ENCODE measurements around the gene NCAPG.

The NCAPG gene

GRCh38 chr4:17812801-17813200 lies 2.0 kb downstream of the NCAPG start (continued):
- TF ChIP-seq TSHZ2 (CRISPR knock-in tag; IDR thresholded peaks at IDR 0.05) (no peak), PATZ1 (CRISPR knock-in tag; IDR thresholded peaks at IDR 0.05; ENCODE audit: borderline replicate concordance) (no peak), TCF4 (CRISPR knock-in tag; IDR thresholded peaks at IDR 0.05; ENCODE audit: borderline replicate concordance) (no peak)

GRCh38 chr4:17814140-17814539 lies 3.4 kb downstream of the NCAPG start:
- no peak for ATAC-seq

GRCh38 chr4:17816142-17816541 lies 5.4 kb downstream of the NCAPG start:
- TF ChIP-seq RARB (CRISPR knock-in tag; IDR thresholded peaks at IDR 0.05) (no peak), CSRNP3 (CRISPR knock-in tag; IDR thresholded peaks at IDR 0.05) (no peak), PATZ1 (CRISPR knock-in tag; IDR thresholded peaks at IDR 0.05; ENCODE audit: borderline replicate concordance) (no peak), TCF4 (CRISPR knock-in tag; IDR thresholded peaks at IDR 0.05; ENCODE audit: borderline replicate concordance) (no peak), POU6F1 (CRISPR knock-in tag; IDR thresholded peaks at IDR 0.05; ENCODE audit: borderline replicate concordance, low read depth) (no peak), ZNF8 (CRISPR knock-in tag; IDR thresholded peaks at IDR 0.05) (no peak), ZNF70 (CRISPR knock-in tag; IDR thresholded peaks at IDR 0.05) (no peak), SNAI2 (CRISPR knock-in tag; IDR thresholded peaks at IDR 0.05) (no peak), PPARA (CRISPR knock-in tag; IDR thresholded peaks at IDR 0.05; ENCODE audit: borderline replicate concordance) (no peak), ISL1 (CRISPR knock-in tag; IDR thresholded peaks at IDR 0.05) (no peak), ZC3H10 (CRISPR knock-in tag; IDR thresholded peaks at IDR 0.05) (no peak), TSHZ2 (CRISPR knock-in tag; IDR thresholded peaks at IDR 0.05) (no peak), TOX (CRISPR knock-in tag; IDR thresholded peaks at IDR 0.05; ENCODE audit: borderline replicate concordance) (no peak), BACH2 (CRISPR knock-in tag; IDR thresholded peaks at IDR 0.05; ENCODE audit: borderline replicate concordance) (no peak), ZFP3 (CRISPR knock-in tag; IDR thresholded peaks at IDR 0.05) (no peak), ARNTL (CRISPR knock-in tag; IDR thresholded peaks at IDR 0.05; ENCODE audit: borderline replicate concordance, low read depth) (no peak)
- ATAC-seq = no peak

More at GRCh38 chr4:17814140-17814539, 3.4 kb downstream of the NCAPG start:
- TF ChIP-seq SNAI2 (CRISPR knock-in tag; IDR thresholded peaks at IDR 0.05) (no peak), ZNF565 (CRISPR knock-in tag; conservative IDR thresholded peaks at IDR 0.05; ENCODE audit: low read depth) (no peak), ARNTL (CRISPR knock-in tag; IDR thresholded peaks at IDR 0.05; ENCODE audit: borderline replicate concordance, low read depth) (no peak), ZNF70 (CRISPR knock-in tag; IDR thresholded peaks at IDR 0.05) (no peak), ESRRG (CRISPR knock-in tag; IDR thresholded peaks at IDR 0.05) (no peak), TCF4 (CRISPR knock-in tag; IDR thresholded peaks at IDR 0.05; ENCODE audit: borderline replicate concordance) (no peak), BACH2 (CRISPR knock-in tag; IDR thresholded peaks at IDR 0.05; ENCODE audit: borderline replicate concordance) (no peak), CREB5 (CRISPR knock-in tag; IDR thresholded peaks at IDR 0.05; ENCODE audit: low read depth) (no peak), ZFP30 (CRISPR knock-in tag; IDR thresholded peaks at IDR 0.05) (no peak)

Measured in SK-N-SH treated with all-trans-retinoic acid at 6 μM for 48 hours (cell line).